Renal cortical epithelial cell (primary cell): ENCODE results near the gene SIRPB2. TPM values are rescaled to one million over a fixed set of nuclear protein-coding genes. Genes with fewer than 3 reads are reported as not detected.

Experiments used
- DNase-seq: peaks from one replicate; pipeline ENCODE4 v3.0.0-alpha.2; 2011; ENCODE audit warnings: low read depth
- total RNA-seq: library from RNA; depleted of rRNA; stranded (reverse); fragments of >200 nt; gene quantifications from 2 replicates; pipeline ENCODE4 v1.2.3, GENCODE V29; 2014

Gene SIRPB2
- total RNA-seq, 1 donor from 2014 or later, result not detected

GRCh38 chr20:1471242-1471641, 20.0 kb downstream of the SIRPB2 start:
- DNase-seq, result no peak

DNA sequence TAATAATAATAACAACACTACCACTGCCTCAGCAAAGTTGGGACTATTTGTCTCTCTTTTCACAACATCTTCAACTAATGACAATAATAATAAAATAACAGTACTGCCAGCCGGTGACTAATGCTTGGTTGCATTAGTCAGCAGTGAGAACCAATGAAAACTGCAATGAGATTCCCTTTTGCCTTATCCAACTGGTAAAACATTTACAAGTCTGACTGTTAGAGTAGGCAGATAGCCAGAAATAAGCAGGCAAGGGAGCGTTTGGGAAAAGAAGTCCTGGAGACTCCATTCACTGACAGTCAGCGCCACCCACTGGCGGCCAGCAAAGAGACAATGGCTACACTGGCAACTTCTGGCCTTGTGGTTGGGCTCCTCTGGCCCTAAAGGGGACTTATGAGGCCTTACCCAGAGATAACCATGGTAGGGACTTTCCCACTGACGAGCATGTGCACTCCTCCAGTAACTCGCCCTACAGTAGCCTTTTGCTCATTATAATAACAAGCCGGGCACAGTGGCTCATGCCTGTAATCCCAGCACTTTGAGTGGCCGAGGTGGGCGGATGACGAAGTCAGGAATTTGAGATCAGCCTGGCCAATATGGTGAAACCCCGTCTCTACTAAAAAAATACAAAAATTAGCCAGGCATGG, 21.2 kb downstream of the SIRPB2 start:
- DNase-seq, result peak; percentile 100

- DNase-seq, result no peak
These were observed 21.8 kb downstream of the SIRPB2 start for GRCh38 chr20:1469306-1469905.

GRCh38 chr20:1468117-1468624, 23.0 kb downstream of the SIRPB2 start:
- no peak for DNase-seq

GRCh38 chr20:1467355-1468116, 23.7 kb downstream of the SIRPB2 start:
- DNase-seq, result peak; percentile 33

- DNase-seq, result no peak
These were observed 24.2 kb downstream of the SIRPB2 start for GRCh38 chr20:1467082-1467354.

GRCh38 chr20:1466211-1467081, 24.8 kb downstream of the SIRPB2 start, which contains the start of gene NSFL1C:
Gene NSFL1C, minus strand, starts transcription at chr20:1466849. Its CDS starts 25 bp downstream, at chr20:1466824.
- peak; percentile 75 for DNase-seq

DNA sequence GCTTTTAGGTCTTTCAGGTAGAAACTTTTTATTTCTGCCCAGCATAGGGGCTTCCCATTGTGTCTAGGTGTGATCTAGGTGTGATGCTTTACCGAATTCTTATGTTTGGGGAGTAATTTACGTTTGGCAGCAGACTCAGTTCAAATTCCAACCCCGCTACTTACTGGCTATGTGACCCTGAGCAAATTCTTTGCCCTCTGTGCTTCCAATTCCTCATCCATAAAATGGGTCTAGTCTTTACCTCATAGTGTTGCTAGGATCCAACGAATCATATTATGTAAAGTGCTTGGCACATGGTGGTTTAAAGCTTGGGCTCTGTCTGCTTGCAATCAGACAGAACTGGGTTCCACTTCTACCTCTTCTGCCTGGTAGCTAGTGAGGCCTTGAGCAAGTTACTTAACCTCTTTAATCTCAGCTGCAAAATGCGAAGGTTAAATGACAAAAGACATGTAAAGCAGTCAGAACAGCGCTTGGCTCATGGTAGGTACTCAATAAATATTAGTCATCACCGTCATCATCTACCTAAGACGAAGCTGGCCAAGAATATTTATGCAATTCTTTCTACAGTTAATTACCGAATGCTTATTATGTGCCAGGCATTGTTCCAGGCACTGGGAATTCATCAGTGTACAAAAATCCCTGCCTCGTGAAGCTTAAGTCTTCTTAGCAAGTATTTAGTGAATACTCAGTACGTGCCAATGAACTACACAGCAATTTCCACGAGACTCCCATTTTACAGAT, 25.6 kb downstream of the SIRPB2 start:
- DNase-seq, result peak; percentile 21

GRCh38 chr20:1463971-1464570, 27.1 kb downstream of the SIRPB2 start:
- DNase-seq, result no peak

- no peak for DNase-seq
These were observed 28.4 kb downstream of the SIRPB2 start for GRCh38 chr20:1462834-1463233.

DNA sequence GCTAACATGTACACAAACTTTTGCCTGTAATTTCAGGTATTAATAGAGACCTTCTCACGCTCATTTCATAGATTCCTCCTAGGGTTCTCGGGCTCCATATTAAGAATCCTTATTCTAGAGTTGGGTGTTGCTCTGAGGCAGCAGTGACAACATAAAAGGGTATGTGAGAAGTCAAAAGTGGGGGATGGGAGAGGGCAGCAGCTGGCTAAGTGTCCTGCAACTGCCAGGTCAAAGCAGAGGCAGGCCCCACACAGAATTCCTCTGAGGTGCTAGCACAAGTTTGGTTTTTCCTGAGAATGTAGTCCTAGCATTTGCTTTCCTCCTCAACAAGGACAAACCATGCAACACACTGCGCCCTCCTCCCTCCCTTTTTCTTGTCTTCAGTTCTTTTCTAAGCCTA, 29.2 kb downstream of the SIRPB2 start:
- no peak for DNase-seq

DNA sequence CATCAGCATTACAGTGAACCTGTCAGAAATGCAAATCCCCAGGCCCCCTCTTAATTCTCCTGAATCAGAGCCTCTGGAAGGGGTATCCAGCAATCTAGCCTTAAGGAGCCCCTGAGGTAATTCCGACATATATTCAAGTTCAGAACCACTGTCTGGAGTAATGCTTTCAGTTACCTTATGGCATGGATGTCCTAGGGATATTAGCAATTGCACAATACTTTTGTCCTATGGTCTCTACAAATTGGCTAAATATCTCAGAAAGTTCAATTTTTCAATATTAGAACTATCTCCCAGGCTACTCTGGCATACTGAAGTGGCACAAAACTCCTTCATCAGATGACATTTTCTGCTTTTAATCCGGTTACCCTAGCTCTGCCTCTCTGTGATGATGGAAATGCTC, 30.9 kb downstream of the SIRPB2 start:
- no peak for DNase-seq

- no peak for DNase-seq
These were observed 33.2 kb downstream of the SIRPB2 start for GRCh38 chr20:1457992-1458391.

GRCh38 chr20:1456300-1456699, 34.9 kb downstream of the SIRPB2 start:
- no peak for DNase-seq

DNA sequence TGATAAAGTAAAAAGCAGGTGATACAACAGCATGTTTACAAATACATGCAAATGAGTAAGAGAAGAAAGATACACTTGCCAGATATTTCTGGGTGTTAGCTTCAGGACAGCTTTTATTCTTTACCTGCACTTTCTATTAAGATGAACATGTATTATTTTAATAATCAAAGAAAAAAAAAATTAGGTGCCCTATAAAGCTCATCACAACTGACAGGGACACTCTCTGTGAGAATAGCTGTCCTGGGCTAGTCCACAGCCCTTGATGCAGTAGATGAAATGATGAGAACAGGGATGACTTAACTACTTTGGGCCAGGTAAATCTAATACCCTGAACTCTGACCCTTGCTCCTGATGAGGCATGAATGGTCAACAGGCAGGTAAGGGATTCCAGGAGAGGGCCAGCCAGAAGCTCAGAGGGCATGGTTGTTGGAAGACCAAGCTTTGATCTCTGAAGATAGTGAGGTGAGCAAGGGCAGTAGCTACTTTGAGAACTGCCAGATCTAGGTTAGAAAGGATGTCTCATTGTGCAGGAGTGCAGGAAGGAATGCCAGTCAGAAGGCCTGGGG, 40.2 kb downstream of the SIRPB2 start:
- no peak for DNase-seq

GRCh38 chr20:1449370-1449769, 41.9 kb downstream of the SIRPB2 start:
- DNase-seq, result no peak

GRCh38 chr20:1448081-1448620, 43.1 kb downstream of the SIRPB2 start:
- no peak for DNase-seq

GRCh38 chr20:1446536-1446935, 44.7 kb downstream of the SIRPB2 start:
- DNase-seq, result no peak

- no peak for DNase-seq
These were observed 48.1 kb downstream of the SIRPB2 start for GRCh38 chr20:1443085-1443484.

DNA sequence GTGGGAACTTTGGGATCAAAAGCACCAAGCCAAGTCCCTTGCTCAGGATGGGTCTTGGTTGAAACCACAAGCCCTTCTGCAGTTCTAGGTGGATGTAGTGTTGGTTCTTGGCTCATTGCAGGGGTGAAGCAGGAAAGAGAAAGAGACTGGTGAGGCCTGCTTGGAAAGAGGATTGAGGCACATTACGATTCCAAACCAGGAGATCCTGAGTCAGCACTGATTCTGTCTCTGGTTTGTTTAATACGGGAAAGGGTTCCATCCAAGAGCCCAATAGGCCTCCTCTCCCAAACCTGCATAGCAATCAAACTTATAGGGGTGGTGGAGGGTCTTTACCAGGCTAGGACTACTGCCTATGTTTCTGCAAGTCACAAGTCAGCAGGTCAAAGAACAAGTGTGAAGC, 48.9 kb downstream of the SIRPB2 start:
- no peak for DNase-seq
